Activated T-cell treated with anti-CD3 and anti-CD28 coated beads for 48 hours (primary cell): Measurements from ENCODE around the gene IL26.
"Not testable (repeated sequence)": the region's sequence is repeated elsewhere in the genome, so short reads cannot be mapped to it uniquely, and the experiment has no call there.

Experiments
- DNase-seq: peaks from one replicate; pipeline ENCODE4 v3.0.0-alpha.2; 2020; ENCODE audit warnings: low read depth

The IL26 gene

DNA sequence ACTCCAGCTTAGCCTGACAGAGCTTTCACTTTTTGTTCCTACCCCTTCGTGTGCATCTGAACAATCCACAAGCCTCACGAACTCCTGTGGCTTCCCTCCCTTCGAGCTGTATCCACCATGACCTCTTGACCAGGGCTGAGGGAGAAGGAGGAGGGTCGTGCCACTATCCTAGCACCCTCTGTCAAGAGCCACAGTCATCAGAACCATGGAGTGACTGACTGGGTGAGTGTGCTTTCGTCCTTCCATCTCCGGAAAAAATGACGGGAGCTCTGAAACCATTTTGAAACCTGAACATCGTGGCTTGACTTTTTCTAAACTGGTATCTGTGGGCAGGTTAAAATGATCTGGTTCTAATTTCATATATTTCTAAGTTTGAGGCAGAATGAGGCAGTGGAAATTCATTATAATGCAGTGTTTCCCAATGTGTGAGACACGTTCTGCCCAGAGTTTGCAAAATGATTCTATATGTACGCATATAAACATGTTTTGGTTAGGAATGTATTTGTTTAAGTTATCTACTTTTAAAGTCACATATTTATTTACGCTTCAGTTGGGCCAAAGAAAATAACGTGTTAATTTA lies 27.0 kb downstream of the IL26 start:
- no peak for DNase-seq

DNA sequence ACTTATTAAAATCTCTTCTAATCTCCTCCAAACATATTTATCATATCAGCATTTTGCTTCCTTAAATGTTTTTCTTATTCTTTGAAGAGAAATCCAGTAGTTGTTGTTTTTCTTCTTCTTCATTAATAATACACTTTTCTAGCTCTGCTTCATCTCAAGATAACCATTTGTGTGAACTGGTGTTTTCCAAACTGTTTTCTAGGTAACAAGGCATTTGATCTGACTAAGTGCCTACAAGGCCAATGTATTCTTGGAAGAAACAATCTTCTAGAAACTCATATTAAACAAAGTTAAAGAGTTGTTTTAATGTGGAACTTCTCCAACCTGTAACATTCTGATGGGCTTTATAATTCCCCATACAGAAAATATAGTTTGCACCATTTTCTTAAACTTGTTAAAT lies 35.3 kb downstream of the IL26 start:
- DNase-seq: no peak

DNA sequence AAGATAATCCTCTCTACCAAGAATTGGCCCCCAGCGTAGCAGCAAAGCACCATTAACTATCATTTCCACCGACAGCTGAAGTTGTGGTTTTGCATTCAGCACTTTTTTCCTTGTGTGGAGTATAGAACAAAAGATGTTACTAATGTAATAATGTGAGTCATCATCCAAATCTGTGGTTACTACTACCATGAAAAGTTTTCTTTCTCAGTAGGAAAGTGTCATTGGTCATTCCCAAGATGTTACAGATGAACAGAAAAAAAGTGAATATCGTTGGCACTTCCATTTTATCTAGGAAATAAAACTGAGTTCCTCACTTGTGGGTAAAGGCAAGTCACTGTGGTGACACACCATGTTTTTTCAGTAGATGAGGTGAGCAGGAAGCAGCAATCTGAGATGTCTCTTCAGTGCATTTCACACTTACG lies 35.8 kb downstream of the IL26 start:
- no peak for DNase-seq

DNA sequence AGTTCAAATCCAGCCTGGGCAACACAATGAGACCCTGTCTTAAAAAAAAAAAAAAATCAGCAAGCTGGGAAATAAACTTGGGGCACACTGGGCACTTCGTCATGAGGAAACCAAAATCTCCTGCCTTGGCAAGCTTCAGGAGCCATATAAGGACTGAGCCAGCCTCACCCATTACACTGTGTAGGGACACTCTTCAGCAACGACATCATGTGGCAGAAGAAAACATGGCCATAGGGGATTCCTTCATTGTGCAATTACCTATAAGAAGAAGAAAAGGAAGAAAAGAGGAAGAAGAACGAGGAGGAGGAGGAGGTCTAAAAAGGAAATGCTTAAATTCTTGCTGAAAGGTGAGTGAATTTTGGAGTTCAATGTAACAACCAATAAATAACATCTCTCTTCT lies 40.0 kb downstream of the IL26 start:
- no peak for DNase-seq

DNA sequence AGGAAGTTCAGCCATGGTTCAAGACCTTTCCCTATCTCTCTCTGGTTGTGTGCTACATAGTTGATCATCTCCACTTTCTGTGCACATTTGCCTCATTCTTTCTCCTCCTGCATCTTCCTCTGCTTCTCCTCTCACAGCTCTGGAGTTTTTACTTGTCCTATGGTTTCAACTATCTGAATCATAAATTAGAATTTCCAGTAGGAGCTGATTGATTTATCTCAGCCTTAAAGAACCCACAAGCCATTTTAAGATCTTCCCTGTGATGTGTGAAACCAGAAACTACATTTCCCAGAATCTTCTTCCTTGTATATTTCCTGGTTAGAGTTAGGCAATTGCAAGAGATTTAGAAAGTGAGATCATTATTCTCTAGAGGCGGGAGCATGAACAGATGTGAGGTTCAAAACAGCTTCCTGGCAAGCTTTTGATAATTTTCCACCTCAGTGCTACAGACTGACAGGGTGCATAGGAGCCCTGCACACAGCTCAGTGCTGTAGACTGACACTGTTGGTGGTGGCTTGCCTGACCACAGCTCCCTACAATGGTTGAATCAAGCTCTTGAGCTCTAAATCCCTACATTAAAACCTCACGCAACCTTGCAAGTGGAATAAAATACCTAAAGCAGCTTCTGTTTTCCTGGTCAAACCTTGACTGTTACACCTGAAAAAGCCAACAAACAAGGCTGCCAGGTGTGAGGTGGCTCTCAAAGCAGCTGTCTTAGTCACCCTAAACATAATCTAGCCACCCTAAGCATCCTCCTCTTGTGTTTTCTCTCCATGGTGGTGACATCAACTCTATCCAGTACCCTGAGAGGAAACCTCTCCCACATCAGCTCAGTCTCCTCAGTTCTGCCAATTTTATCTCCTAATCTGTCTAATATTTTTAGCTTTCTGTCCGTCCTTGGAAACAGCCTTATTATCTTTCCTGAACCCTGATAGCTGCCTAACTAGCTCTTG lies 44.5 kb downstream of the IL26 start:
- peak; percentile 14 for DNase-seq

DNA sequence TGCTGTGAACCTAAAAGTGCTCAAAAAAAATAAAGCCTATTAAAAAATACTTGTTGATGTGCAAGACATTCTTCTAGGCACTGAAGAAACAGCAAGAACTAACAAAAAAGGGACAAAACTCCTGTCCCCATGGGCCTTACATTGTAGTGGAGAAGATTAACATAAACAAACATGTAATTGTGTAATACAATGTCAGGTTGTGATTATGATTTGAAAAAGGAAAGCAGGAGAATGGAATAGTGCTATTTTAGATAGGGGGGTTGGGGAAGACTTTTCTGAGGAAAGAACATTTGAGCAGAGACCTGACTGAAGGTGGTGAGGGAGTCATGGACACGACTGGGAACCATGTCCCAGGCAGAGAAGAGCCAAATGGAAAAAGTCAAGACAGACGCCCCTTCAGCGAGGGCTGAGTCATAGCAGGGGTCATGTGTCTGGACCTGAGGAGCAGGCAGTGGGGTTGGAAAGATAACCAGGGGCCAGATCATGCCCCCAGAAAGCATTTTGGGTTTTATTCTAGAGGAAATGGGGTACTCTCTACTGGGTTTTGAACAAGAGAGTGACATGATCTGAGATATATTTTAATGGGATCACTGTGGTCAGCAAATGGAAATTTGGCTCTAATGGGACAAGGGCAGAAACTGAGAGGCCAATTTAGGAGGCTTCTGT lies 46.7 kb downstream of the IL26 start:
- DNase-seq: no peak

DNA sequence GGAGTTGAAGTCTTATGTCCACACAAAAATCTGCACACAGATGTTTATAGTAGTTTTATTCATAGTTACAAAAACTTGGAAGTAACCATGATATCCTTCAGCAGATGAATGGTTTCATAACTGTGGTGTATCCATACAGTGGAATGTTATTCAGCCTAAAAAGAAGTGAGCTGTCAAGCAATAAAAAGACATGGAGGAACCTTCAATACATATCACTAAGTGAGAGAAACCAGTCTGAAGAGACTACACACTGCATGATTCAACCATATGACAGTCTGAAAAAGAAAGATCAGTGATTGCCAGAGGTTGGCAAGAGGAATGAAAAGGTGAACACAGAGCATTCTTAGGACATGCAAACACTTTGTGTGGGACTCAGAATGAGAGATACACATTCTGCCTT lies 47.4 kb downstream of the IL26 start:
- DNase-seq: no peak

DNA sequence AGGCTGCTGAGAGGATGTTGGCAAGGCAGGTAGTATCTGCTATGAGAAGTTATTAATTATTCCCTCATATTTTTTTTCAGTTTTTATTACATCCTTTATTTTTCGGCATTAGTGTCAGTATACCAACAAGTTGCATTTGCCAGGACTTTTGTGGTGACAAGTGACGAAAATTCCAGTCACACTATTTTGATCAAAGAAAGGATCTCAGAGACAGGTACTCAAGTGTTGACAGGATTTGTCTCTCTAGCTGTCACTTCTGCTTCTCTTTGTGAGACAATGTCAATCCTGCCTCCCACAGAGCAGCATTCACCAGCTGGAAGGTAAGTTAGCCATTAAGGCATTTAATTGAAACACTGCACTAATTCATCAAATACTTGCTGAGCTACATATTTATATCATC lies 48.0 kb downstream of the IL26 start:
- DNase-seq: no peak

DNA sequence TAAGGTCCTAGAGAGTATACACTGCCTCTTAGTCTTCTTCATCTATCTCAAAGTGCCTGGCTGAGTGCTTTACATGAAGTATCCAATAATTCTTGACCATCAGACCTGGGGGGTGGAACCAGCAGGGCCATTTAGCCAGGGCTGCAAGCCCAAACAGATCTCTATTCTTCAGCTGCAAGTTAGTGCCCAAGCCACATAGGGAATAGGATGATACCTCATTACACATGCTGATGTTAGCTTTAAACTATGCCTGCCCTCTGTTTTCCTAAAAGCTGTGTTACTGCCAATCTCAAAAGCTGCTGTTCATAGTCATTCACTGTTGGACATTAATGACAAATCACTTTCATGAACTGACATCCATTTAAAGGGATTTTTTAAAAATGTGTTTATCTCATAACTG lies 49.4 kb downstream of the IL26 start:
- DNase-seq: no peak

DNA sequence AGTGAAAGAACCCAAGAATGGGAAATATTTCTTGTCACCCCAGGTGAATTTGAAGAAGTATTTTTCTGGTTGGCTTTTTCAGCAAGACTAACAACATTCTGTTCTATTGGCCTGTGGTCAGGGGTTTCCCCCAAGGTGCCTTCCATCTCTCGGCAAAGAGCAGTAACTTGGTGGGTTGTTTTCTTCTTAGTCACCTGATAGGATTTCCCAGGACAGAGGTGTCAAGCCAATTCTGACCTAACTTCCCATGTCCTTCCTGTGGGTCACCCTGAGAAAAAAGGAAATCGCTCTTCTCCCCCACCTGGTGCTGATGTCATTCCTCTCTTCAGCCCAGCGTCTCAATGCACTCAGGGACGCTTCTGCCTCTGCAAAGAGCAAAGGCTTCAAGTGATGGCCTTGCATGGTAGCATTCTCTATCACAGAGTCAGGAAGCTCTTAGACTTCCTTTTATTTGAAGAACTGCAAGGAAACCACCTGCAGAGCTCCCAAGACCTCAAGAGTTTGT lies 50.0 kb downstream of the IL26 start:
- DNase-seq: peak; percentile 33

DNA sequence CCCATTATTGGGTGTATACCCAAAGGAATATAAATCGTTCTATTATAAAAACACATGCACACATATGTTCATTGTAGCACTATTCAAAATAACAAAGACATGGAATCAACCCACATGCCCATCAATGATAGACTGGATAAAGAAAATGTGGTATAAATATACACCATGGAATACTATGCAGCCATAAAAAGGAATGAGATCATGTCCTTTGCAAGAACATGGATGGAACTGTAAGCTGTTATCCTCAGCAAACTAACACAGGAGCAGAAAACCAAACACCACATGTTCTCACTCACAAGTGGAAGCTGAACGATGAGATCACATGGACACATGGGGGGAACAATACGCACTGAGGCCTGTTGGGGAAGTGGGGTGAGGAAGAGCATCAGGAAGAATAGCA lies 50.8 kb downstream of the IL26 start:
- not testable (repeated sequence) for DNase-seq

DNA sequence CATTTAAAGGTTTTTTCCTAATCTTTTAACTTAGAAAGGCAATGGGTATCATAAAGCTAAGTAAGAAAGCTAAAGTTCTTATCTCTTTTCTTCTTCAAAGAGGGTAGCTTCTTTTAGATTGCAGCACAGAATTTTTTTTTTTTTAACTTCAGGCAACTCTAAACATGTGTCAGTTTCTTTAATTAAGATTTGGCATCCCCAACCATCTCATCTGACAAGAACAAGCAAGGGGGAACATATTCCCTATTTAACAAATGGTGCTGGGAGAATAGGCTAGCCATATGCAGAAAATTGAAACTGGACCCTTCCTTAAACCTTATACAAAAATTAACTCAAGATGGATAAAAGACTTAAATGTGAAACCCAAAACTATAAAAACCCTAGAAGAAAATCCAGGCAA lies 51.8 kb downstream of the IL26 start:
- DNase-seq: no peak

DNA sequence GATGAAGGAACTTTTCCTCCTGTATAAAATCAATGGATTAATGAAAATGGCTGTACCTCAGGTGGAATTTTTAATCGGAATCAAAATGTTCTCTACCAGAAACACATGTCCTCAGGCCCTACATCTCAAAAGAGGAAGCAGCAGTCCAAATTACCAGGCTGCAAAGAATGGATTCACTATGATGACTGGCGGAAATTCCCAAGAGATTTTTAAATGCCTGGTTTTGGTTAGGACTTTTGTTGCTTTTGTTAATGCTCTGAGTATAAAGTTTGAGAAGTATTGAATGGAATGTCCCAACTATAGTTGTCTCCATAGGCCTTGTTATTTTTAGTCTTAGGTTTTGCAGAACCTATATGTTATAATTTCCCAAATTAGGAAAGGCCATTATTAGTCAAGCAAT lies 54.9 kb downstream of the IL26 start:
- no peak for DNase-seq

DNA sequence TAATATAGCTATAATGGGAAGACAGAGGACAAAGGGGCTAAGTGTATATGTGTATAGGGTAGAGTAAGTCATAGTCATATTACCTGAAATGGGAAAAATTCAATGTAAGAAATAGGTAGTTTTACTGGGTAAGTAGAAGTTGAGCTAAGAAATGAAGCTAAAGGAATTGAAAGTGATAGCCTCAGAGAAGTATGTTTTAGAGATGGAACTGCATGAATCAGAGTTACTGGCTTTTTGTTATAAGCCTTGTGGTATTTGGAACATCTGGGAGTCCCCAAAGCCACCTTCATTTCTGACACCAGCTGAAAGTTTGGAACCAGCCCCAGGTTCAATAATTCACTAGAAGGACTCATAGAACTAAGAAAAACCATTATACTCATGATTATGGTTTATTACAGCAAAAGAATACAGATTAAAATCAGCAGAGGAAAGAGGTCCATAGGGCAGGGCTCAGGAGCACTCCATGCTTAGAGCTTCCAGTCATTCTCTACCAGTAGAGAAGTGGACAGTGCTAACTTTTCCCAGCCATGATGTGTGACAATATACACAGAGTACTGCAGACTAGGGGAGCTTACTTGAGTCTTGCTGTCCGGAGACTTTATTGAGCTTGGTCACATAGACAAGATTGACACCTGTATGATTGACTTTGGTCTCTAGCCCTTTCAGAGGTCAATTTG lies 56.3 kb downstream of the IL26 start:
- no peak for DNase-seq

DNA sequence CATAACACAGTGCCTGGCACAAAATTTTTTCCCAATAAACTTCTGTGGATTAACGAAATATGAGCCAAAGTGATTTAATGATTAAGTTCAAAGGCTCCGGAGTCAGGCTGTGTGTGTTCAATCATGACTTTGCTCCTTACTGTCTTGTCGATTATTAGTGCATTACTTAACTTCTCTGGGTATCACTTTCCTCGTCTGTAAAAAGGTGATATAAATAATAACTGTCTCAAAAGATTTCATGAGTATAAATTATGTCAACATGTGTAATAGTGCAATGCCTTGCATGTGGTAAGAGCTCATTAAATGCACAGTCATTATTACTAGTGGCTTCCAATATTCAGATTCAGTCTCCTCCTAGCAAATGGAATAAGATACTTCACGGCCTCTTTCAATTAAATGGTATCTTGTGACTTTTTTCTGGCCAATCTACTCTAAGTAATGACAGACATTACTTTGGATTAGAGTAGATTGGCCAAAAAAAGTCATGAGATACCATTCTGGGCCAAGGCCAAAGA lies 59.2 kb downstream of the IL26 start:
- no peak for DNase-seq

DNA sequence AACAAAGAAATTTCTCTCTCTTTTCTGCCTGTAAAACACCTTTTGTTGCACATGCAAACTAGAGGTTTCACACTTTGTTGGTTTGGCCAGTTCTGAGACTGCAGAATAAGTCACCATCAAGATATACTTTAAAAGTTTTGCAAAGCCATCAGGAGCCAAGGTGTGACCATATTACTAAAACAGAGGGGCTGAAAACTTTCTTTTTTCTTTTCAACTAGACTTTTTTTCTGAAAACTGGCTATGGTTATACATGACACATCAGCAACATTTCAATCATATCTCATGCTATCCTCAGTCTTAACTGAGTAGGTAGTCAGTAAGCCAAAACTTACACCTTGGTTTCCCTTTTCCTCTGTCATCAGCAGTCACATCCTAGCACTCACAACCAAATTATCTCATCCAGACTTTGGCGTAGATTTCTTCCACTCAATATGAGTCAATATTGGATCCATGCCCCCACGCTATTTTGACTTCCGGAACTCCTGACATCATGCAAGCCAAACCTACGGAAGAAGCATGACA lies 62.0 kb downstream of the IL26 start:
- no peak for DNase-seq

DNA sequence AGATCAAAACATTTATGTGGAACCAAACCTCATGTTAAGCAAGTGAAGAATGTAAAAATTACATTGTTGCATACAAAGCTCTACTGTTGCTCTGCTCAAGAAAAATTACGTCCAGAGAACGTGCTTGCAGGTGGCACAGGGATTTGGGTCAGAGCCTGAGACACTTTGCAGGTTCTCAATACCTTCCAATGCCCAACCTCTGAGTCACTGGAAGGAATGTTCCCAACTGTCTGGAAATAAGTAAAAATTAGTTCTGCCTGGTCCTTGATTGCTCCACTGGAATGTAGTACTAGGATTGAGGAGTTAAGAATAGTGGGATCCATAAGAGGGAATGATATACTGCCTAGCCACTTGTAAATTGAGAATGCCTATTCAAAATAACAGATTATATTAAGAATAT lies 63.2 kb downstream of the IL26 start:
- DNase-seq: no peak

DNA sequence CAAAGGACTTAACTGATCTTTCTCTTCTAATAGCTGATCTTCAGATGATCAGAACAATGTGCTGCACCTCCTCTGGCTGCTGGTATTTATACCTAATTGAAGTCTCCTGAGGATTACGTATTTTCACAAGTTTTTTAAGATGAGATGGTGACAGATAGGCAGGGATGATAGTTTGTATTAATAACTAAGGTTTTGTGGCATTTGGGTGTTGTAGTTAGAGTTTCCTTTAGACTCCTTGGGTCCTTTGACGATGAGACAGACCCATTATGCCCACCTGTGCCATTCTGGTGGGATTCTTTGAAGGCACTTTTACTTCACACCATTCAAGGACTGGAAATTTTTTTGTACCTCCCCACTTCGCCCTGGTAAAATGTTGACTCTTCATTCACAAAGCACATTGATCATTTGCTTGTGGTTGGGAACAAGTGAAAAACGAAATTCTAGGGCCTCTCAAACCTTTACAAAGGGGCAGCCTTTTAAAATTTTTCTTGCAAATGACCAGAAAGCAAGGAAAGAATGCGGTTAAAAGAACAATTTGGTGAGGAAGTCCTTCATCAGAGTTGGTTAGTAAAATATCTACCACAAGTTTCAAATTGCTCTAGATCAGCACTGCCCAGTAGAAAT lies 65.8 kb downstream of the IL26 start, which contains the start of gene IFNG:
Gene IFNG, minus strand, starts transcription at position 60 of the 624 bp plus-strand sequence. CDS start 125 bp downstream, outside the sequence.
- DNase-seq: no peak

DNA sequence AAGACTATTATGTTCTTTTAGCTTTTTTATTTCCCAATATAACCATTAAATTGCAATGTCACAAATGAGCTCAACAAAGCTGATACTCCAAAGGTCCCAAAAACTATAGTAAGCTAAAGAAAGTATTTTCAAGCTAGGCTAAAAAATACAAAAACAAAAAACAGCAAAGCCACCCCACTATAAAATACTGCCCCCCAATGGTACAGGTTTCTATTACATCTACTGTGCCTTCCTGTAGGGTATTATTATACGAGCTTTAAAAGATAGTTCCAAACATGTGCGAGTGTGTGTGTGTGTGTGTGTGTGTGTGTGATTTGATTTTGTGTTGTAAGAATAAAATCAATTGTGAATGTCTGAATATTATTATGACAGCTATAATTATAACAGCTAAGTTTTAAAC lies 67.2 kb downstream of the IL26 start:
- DNase-seq: no peak

DNA sequence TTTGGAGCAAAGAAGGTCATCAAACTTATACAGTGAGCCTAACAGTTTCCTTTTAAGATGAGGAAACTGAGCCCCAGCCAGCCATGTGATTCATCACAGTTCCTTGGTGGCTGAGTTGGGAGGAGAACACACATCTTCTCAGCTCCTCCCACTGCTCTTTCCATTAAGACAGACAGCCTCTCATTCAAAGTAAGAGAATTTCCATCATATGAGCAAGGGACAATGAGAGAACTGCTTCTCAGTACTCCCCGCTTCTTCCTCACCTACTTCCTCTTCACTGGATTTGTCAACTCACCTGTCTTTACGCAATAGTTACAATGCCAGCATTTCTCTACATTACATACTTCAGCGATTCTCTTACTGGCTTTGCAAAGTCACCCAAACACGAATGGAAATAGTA lies 68.2 kb downstream of the IL26 start:
- no peak for DNase-seq

DNA sequence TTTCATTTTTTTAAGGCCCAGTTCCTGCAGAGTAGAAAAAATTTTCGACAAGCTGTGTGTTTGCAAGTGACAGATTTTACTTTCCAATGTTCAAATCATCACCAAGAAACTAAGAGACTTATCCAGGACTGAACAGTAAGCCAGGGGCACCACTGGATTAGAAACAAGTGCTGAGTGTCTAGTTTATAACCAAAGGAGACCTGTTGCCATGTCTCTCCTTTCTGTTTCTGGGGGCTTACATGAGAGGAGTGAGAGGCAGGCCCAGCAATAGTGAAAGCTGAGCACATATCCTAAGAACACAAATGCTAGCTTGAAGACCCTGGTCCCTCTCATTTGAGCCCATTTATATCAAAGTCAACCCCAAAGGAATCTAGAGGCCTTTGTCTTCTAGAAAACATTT lies 69.0 kb downstream of the IL26 start:
- DNase-seq: no peak
